H1 (cell line): ENCODE data around the gene RAP1GAP. TPM values are rescaled to one million over a fixed set of nuclear protein-coding genes. Genes with fewer than 3 reads are reported as not detected.

ENCODE experiments used
- CEBPB ChIP-seq: IDR thresholded peaks from 2 replicates; pipeline ENCODE4 v1.6.1; 2012; ENCODE audit warnings: low read depth, low read length
- SP4 ChIP-seq: IDR thresholded peaks from 2 replicates; pipeline ENCODE4 v1.6.1; 2012; ENCODE audit warnings: low read length, inconsistent platforms
- TCF12 ChIP-seq: IDR thresholded peaks from 2 replicates; pipeline ENCODE4 v1.6.1; 2011; ENCODE audit warnings: low read depth, mild to moderate bottlenecking, low read length
- polyA plus RNA-seq, 7 experiments: library from polyadenylated mRNA; depleted of rRNA in 3 of 7; stranded (reverse) in 5 of 7; unstranded in 2 of 7; fragments of >200 nt in 5 of 7; fragments of 200-250 nt in 2 of 7; gene quantifications; 1 replicate in 5 of 7; 2 replicates in 1 of 7; 4 replicates in 1 of 7; pipeline versions ENCODE4 v1.2.1 to v1.2.3, GENCODE V29; 2011 to 2013; ENCODE audit warnings: missing spikeins in 2 of 7, mixed read lengths in 2 of 7
- total RNA-seq: library from RNA; stranded (reverse); fragmentation: NEBNext Ultra II Directional; extraction: Animal tissue kit (Norgen Biotek cat#: 25700); gene quantifications from 2 replicates; pipeline ENCODE4 v1.2.1, GENCODE V29; 2021
- TF ChIP-seq, protein P1 (sequence below): fragments of 300-600 bp; sonication (generic); IDR thresholded peaks from 2 replicates; pipeline ENCODE4 v1.7.1; 2012; ENCODE audit warnings: low read length, moderate library complexity, mild to moderate bottlenecking, inconsistent platforms; ENCODE audit not compliant: insufficient replicate concordance
- TF ChIP-seq, protein P2 (sequence below): IDR thresholded peaks from 2 replicates; pipeline ENCODE4 v1.6.1; 2012; ENCODE audit warnings: low read length, inconsistent platforms

Gene RAP1GAP
- total and polyA plus RNA-seq, 2 of the 8 experiments (the other 6 are each of a cell fraction or from before 2014, with no cell fraction given): 8.4 TPM

DNA sequence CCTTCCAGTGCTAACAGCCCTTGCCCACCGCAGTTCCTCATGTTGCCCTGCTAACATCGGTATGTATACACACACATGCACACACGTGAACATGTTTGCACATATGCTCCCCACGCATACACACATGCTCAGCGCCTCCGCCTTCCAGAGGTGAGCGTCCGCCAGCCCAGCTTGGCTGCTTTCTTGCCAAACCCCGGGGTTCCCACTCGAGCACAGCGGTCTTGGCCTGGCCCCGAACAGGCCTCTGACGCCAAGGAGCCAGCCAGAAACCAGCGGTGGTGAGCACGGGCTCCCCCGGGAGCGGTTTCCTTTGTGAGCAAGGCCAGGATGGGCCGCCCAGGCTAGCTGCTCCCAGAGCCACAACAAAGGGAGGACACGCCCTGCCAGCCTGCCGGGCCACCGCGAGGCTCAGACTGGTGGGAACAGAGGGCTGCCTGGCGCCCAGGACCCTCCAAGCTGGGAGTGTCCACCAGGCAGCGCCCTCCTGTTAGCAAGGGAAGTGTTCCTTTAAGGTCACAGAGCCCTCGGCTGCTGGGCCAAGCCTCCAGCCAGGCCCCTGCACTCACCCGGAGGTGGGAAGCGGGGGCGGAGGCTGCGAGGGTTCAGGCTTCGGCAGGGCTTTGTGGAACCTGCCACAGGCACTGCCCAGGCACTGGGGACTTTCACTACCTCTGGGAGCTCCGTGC is 94.5 kb downstream of the RAP1GAP start (continued):
- TF ChIP-seq, protein P1, sequence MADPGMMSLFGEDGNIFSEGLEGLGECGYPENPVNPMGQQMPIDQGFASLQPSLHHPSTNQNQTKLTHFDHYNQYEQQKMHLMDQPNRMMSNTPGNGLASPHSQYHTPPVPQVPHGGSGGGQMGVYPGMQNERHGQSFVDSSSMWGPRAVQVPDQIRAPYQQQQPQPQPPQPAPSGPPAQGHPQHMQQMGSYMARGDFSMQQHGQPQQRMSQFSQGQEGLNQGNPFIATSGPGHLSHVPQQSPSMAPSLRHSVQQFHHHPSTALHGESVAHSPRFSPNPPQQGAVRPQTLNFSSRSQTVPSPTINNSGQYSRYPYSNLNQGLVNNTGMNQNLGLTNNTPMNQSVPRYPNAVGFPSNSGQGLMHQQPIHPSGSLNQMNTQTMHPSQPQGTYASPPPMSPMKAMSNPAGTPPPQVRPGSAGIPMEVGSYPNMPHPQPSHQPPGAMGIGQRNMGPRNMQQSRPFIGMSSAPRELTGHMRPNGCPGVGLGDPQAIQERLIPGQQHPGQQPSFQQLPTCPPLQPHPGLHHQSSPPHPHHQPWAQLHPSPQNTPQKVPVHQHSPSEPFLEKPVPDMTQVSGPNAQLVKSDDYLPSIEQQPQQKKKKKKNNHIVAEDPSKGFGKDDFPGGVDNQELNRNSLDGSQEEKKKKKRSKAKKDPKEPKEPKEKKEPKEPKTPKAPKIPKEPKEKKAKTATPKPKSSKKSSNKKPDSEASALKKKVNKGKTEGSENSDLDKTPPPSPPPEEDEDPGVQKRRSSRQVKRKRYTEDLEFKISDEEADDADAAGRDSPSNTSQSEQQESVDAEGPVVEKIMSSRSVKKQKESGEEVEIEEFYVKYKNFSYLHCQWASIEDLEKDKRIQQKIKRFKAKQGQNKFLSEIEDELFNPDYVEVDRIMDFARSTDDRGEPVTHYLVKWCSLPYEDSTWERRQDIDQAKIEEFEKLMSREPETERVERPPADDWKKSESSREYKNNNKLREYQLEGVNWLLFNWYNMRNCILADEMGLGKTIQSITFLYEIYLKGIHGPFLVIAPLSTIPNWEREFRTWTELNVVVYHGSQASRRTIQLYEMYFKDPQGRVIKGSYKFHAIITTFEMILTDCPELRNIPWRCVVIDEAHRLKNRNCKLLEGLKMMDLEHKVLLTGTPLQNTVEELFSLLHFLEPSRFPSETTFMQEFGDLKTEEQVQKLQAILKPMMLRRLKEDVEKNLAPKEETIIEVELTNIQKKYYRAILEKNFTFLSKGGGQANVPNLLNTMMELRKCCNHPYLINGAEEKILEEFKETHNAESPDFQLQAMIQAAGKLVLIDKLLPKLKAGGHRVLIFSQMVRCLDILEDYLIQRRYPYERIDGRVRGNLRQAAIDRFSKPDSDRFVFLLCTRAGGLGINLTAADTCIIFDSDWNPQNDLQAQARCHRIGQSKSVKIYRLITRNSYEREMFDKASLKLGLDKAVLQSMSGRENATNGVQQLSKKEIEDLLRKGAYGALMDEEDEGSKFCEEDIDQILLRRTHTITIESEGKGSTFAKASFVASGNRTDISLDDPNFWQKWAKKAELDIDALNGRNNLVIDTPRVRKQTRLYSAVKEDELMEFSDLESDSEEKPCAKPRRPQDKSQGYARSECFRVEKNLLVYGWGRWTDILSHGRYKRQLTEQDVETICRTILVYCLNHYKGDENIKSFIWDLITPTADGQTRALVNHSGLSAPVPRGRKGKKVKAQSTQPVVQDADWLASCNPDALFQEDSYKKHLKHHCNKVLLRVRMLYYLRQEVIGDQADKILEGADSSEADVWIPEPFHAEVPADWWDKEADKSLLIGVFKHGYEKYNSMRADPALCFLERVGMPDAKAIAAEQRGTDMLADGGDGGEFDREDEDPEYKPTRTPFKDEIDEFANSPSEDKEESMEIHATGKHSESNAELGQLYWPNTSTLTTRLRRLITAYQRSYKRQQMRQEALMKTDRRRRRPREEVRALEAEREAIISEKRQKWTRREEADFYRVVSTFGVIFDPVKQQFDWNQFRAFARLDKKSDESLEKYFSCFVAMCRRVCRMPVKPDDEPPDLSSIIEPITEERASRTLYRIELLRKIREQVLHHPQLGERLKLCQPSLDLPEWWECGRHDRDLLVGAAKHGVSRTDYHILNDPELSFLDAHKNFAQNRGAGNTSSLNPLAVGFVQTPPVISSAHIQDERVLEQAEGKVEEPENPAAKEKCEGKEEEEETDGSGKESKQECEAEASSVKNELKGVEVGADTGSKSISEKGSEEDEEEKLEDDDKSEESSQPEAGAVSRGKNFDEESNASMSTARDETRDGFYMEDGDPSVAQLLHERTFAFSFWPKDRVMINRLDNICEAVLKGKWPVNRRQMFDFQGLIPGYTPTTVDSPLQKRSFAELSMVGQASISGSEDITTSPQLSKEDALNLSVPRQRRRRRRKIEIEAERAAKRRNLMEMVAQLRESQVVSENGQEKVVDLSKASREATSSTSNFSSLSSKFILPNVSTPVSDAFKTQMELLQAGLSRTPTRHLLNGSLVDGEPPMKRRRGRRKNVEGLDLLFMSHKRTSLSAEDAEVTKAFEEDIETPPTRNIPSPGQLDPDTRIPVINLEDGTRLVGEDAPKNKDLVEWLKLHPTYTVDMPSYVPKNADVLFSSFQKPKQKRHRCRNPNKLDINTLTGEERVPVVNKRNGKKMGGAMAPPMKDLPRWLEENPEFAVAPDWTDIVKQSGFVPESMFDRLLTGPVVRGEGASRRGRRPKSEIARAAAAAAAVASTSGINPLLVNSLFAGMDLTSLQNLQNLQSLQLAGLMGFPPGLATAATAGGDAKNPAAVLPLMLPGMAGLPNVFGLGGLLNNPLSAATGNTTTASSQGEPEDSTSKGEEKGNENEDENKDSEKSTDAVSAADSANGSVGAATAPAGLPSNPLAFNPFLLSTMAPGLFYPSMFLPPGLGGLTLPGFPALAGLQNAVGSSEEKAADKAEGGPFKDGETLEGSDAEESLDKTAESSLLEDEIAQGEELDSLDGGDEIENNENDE: no peak
- TF ChIP-seq SP4: no peak
- TF ChIP-seq CEBPB: no peak
- TF ChIP-seq TCF12: no peak
- TF ChIP-seq, protein P2, sequence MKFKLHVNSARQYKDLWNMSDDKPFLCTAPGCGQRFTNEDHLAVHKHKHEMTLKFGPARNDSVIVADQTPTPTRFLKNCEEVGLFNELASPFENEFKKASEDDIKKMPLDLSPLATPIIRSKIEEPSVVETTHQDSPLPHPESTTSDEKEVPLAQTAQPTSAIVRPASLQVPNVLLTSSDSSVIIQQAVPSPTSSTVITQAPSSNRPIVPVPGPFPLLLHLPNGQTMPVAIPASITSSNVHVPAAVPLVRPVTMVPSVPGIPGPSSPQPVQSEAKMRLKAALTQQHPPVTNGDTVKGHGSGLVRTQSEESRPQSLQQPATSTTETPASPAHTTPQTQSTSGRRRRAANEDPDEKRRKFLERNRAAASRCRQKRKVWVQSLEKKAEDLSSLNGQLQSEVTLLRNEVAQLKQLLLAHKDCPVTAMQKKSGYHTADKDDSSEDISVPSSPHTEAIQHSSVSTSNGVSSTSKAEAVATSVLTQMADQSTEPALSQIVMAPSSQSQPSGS: no peak
